WERI-Rb-1 (cell line): ENCODE results near the gene IL22RA2.
"Not testable (repeated sequence)": the region's sequence is repeated elsewhere in the genome, so short reads cannot be mapped to it uniquely, and the experiment has no call there.

Source experiments
- DNase-seq: peaks from one replicate; pipeline ENCODE4 v3.0.0-alpha.2; 2020
- H3K27ac ChIP-seq: fragments of 250-450 bp; sonication (Bioruptor Pico); 2 replicates; pipeline ENCODE4 v1.5.1; 2020; ENCODE audit warnings: mild to moderate bottlenecking, moderate library complexity
- H3K27me3 ChIP-seq: fragments of 250-450 bp; sonication (Bioruptor Pico); 2 replicates; pipeline ENCODE4 v1.5.1; 2021; ENCODE audit warnings: mild to moderate bottlenecking, low read depth, moderate library complexity; ENCODE audit not compliant: insufficient read depth, severe bottlenecking
- H3K36me3 ChIP-seq: fragments of 250-450 bp; sonication (Bioruptor Pico); 2 replicates; pipeline ENCODE4 v1.5.1; 2020; ENCODE audit warnings: mild to moderate bottlenecking, moderate library complexity
- H3K4me3 ChIP-seq: 2 replicates; pipeline ENCODE4 v1.5.1; 2011; ENCODE audit warnings: low read depth, mild to moderate bottlenecking, control low read depth, low read length
- H3K9me3 ChIP-seq: fragments of 250-450 bp; sonication (Bioruptor Pico); 2 replicates; pipeline ENCODE4 v1.5.1; 2021; ENCODE audit warnings: mild to moderate bottlenecking, moderate library complexity; ENCODE audit not compliant: severe bottlenecking
- CTCF ChIP-seq: IDR thresholded peaks from 2 replicates; pipeline ENCODE4 v1.5.1; 2011; ENCODE audit warnings: low read depth, mild to moderate bottlenecking, control low read depth, inconsistent platforms, low read length

IL22RA2 gene

GRCh38 chr6:137116807-137117206, 56.6 kb downstream of the IL22RA2 start:
- Histone ChIP-seq H3K9me3 (no peaks in the 10 kb centered on the region), H3K36me3 (no peaks in the 10 kb centered on the region), H3K4me3 (no peak overlapping the region), H3K27ac (no peak overlapping the region), H3K27me3 (no peaks in the 10 kb centered on the region)
- no peak for DNase-seq
- no peak for TF ChIP-seq CTCF

- Histone ChIP-seq H3K36me3 (no peaks in the 10 kb centered on the region), H3K27me3 (no peaks in the 10 kb centered on the region), H3K9me3 (no peaks in the 10 kb centered on the region), H3K27ac (no peak overlapping the region), H3K4me3 (no peak overlapping the region)
- no peak for DNase-seq
- no peak for TF ChIP-seq CTCF
These were observed 57.8 kb downstream of the IL22RA2 start for GRCh38 chr6:137115658-137116057.

GRCh38 chr6:137112067-137112355, 61.4 kb downstream of the IL22RA2 start:
- DNase-seq = no peak
- Histone ChIP-seq H3K4me3 (no peak overlapping the region), H3K36me3 (no peaks in the 10 kb centered on the region), H3K27me3 (no peaks in the 10 kb centered on the region), H3K9me3 (no peaks in the 10 kb centered on the region), H3K27ac (no peak overlapping the region)
- no peak for TF ChIP-seq CTCF

GRCh38 chr6:137111296-137112066, 62.0 kb downstream of the IL22RA2 start:
- no peak for DNase-seq
- no peaks in the 10 kb centered on the region for H3K27me3 ChIP-seq
- no peaks in the 10 kb centered on the region for H3K9me3 ChIP-seq
- no peak overlapping the region for H3K27ac ChIP-seq
- no peak overlapping the region for H3K4me3 ChIP-seq
- no peaks in the 10 kb centered on the region for H3K36me3 ChIP-seq
- TF ChIP-seq CTCF = no peak

- no peak for DNase-seq
- no peaks in the 10 kb centered on the region for H3K9me3 ChIP-seq
- no peaks in the 10 kb centered on the region for H3K36me3 ChIP-seq
- H3K4me3 ChIP-seq = no peak overlapping the region
- H3K27me3 ChIP-seq = no peaks in the 10 kb centered on the region
- H3K27ac ChIP-seq = no peak overlapping the region
- TF ChIP-seq CTCF = no peak
These were observed 65.7 kb downstream of the IL22RA2 start for GRCh38 chr6:137107767-137108105.

GRCh38 chr6:137107047-137107766, 66.2 kb downstream of the IL22RA2 start:
- not testable (repeated sequence) for H3K27ac ChIP-seq, H3K27me3 ChIP-seq, H3K9me3 ChIP-seq, DNase-seq, H3K4me3 ChIP-seq, H3K36me3 ChIP-seq
